Stimulated activated CD8-positive, alpha-beta memory T cell treated with anti-CD3 and anti-CD28 coated beads, Interleukin-7, amount 100 ng/mL, for 1 hour (primary cell): Measurements from ENCODE around the gene SLC17A8.
"Not testable (repeated sequence)": the region's sequence is repeated elsewhere in the genome, so short reads cannot be mapped to it uniquely, and the experiment has no call there.

Experiments
- DNase-seq, 2 donors: peaks; one replicate each; pipeline ENCODE4 v3.0.0-alpha.2; 2020; ENCODE audit warnings: low read depth in 2 of 2

Gene SLC17A8

DNA sequence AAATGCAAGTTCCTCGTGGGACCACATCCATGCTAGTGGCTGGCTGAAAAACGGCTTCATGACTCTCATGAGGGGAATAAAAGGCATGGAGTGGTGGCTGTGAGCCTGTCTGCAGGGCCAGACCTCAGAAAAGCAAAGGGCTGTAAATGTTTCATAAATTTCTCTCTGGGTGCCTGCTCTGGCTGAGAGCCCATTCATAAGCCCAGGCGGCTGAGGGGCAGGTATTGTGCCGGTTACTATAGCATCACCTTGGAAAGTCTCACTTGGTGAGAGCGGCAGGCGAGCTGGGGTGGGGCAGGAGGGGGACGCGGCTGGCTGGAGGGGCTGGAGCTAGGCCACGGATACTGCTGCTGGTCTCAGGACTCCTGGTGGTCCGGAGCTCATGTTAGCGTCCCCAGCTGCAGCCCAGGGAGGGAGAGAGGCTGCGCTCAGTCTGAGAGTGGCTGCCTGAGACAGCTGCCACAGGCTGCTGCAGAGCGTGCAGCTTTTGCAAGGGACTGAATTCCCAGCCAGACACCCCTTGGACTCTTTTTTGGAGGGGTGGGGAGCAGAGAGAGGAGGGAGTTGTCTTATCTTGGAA lies at the start of gene SLC17A8:
SLC17A8 (plus strand) TSS at position 431 of the 580 bp plus-strand sequence. CDS start 318 bp downstream, outside the sequence.
- DNase-seq = no peak

DNA sequence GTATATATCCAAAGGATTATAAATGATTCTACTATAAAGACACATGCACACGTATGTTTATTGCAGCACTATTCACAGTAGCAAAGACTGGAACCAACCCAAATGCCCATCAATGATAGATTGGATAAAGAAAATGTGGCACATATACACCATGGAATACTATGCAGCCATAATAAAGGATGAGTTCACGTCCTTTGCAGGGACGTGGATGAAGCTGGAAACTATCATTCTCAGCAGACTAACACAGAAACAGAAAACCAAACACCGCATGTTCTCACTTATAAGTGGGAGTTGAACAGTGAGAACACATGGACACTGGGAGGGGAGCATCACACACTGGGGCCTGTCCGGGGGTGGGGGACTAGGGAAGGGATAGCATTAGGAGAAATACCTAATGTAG lies 48.7 kb upstream of the SLC17A8 start:
- not testable (repeated sequence) for DNase-seq

DNA sequence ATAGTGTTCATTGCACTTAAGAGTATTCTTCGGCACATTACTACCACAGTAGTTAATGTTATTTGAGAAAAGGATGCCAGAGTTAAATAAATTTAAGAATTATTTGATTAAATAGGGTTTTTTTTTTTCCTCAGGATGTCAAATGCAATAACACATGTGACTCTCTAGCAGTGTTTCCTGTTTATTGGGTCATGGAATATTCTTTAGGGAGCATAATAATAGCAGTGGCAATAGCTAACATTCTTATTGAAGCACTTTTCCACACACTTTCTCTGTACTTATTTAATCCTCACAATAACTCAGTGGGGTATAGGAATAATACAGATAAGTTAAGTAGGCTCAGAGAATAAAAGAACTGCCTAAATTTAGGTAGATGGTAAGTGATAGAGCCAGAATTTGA lies 45.6 kb upstream of the SLC17A8 start:
- no peak for DNase-seq

DNA sequence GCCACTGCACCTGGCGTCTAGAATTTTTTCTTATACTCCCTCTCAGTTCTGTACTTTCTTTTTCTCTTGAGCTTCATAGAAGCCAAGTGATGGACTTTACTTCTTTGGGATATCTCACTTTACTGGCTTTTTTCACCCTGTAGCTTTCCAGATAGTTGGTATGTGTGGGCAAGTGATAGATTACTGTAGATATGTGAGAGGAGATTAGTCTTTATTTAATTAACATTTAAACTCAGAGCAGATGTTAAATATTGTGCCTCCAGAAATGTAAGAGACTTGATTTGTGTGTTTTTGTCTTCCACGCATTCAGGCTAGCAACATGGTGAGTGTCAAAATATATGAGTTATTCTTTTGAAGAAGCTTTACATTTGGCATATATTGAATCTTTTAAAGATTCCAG lies 39.5 kb upstream of the SLC17A8 start:
- DNase-seq = no peak

DNA sequence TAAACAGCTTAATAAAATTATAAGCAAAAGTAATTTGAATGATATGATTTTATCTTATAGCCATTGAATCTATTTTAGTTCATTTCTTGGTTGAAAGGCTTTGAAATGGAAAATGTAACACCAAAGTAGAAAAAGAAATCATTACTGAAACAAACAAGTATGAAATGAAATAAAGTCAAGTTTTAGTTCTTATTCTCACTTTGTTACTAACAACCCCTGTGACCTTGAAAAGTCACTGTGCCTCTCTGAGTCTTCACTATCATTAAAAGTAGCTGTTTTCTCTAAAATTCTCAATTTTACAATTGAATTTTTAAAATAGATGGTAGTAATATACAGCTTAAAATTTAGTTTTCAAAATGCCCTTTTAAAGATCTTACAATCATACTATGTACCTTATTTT lies 32.4 kb upstream of the SLC17A8 start:
- no peak for DNase-seq

DNA sequence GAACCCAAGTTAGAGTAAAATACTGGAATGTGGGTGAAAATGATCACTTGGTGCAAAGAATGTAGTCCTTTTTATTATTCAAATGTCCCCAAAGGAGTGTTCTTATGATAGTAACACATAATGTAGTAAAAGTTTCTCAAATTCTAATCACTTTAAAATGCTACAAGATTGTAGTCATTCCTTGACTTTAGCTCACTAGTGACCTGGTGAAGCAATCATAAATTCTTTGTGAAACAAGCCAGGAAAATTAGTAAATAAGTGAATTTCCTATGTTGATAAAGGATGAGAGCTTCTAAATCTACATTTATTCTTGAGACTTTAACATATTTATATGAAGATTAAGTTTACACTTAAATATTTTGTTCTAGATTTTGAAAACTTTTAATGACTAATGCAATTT lies 30.7 kb upstream of the SLC17A8 start:
- no peak for DNase-seq

DNA sequence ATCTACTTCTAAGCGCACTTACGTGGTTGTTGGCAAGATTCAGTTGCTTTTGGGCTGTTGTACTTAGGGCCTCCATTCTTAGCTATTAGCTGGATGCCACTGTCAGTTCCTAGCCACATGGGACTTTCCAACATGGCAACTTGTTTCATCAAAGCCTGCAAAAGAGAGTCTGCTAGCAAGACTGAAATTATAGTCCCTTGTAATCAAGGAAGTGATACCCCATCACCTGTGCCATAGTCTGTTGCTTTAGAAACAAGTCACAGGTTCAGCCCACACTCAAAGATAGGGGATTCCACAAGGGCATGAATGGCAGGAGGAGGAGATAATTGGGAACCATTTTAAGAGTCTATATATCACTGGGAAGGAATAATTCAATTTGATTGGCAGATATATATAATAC lies 27.1 kb upstream of the SLC17A8 start:
- no peak for DNase-seq

DNA sequence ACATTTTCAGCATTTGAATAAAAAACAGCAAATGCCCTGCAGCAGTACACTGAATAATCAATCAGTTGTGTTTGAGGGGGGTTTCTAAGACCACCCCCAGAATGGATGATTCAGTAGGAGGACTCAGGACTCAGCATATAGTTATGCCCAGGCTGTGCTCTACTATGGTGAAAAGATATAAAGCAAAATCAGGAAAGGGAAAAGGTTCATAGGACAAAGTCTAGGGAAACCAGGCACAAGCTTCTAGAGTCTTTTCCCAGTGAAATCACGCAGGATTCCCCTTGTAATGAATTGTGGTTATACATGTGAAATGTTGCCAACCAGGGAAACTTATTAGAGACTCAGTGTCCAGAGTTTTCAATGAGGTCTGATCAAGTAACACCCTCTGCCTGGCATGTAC lies 25.0 kb upstream of the SLC17A8 start:
- DNase-seq = no peak

DNA sequence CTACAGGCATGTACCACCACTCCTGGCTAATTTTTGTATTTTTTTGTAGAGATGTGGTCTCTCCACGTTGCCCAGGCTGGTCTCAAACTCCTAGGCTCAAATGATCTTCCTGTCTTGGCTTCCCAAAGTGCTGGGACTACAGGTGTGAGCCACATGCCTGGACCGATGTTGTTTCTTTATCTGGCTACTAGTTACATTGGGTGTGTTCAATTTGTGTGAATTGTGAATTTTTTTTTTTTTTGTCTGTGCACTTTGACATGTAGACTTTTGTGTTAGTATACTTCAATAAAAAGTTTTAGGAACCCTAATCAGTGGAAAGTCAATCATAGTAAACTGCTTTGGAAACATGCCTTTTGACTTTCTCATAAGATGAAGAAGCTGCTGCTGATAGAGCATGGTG lies 24.0 kb upstream of the SLC17A8 start:
- DNase-seq = no peak

DNA sequence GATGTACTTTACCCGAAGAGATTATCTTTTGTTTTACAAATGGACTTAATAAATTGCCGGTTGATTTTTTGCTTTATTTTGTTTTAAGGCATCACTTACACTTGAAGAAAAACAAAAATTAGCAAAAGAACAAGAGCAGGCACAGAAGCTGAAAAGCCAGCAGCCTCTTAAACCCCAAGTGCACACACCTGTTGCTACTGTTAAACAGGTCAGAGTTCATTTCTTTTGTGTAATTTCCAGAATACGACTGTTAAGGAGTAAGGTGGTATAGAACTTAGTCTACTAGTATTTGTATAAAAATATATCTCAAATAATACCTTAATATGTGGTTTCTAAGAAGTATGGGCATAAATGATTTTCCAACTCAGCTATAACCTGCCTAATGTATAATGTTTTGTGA lies 19.6 kb upstream of the SLC17A8 start:
- no peak for DNase-seq

DNA sequence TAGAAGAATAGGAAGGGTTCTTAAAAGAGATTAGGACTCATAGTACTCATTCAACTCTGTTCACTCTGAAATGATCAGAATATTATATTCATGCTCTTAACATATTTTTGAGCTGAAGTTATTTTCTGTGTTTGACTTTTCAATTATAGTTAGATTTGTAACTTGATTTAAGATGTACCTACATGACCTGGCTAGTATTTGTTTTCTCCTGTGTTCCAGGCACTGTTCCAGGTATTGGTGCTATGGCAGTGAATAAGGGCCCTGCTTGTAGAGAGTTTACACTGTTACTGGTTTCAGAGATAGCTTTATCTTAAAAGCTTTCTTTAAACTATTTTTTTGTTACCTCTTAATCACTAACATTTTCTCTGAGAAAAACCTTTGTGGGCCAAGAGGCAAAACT lies 19.1 kb upstream of the SLC17A8 start:
- no peak for DNase-seq

DNA sequence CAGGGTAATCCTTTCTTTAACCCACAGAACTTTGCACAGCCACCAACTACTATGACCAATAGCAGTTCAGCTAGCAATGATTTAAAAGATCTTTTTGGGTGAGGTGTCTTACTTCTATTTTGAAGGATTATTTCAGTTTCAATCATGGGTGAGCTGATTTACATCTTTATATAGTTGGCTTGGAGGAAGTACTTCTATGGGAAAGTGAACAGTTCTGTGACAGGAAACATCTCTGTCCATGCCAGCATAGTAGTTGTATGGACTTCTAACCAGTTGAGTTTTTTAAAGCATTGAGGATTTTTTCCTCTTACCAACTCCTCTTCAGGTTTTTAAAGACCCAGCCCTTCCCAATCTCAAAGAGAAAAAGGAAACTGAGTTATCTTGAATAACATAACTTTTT lies 17.8 kb upstream of the SLC17A8 start:
- DNase-seq = no peak

DNA sequence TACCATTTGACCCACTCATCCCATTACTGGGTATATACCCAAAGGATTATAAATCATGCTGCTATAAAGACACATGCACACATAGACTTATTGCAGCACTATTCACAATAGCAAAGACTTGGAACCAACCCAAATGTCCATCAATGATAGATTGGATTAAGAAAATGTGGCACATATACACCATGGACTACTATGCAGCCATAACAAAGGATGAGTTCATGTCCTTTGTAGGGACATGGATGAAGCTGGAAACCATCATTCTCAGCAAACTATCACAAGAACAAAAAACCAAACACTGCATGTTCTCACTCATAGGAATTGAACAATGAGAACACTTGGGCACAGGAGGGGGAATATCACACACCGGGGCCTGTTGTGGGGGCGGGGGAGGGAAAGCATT lies 14.0 kb upstream of the SLC17A8 start:
- not testable (repeated sequence) for DNase-seq

DNA sequence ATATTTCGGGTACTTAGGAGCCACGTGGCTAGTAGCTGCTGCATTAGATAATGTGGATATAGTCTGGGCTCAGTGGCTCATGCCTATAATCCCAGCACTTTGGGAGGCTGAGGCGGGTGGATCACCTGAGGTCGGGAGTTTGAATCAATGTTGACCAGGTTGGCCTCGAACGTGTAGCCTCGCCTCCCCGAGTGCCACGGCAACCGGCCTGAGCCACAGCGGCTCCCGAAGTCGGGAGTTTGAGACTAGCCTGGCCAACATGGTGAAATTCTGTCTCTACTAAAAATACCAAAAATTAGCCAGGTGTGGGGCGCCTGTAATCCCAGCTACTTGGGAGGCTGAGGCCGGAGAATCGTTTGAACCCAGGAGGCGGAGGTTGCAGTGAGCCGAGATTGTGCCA lies 12.5 kb upstream of the SLC17A8 start:
- not testable (repeated sequence) for DNase-seq

DNA sequence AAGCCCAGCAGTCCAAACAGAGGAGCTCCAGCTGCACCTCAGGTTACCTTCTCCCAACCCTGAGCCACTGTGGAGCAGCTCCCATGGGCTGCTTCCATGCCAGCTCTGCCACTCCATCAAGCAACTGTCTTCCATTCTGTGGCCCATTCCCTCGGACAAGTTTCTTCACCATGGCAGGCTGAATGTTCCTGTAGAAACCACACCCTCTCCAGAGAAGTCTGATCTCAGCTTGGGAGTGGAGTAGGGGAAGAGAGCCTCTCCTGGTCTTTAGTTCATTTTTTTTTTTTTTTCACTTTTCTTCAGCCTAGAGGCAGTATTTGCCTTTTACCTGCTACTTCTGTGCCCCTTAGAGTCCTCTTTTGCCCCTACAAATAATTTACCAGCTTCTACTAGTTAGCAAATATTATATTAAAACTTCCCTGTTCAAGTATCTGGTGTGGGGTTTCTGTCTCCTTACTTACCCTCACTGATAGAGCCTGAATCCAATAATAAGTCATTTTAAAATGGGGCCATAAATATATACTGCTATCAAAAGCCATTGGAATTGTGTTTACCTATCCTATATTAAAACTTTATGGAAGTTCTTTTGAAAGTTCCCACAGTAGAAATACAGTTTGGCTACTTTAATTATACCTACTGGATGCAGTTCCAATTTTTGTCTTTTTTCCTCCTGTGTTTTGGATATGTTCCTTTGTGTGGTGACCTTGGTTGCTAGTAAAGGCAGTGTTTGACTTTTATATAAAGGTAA lies 11.7 kb upstream of the SLC17A8 start:
- no peak for DNase-seq

DNA sequence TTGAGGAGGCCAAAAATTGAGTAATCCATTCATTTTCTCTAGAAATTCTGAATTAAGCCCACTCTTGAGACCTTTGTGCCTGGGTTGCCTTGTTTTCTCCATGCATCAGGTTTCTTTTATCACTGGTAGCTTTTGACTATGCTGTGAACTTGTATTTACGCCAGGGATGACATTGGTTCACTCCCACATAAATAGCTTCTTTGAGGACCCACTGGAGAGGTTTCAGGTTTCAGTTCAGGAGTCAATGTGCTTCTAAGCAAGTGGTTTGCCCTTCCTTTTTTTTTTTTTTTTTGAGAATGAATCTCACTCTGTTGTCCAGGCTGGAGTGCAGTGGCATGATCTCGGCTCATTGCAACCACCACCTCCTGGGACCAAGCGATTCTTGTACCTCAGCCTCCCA lies 10.2 kb upstream of the SLC17A8 start:
- no peak for DNase-seq

DNA sequence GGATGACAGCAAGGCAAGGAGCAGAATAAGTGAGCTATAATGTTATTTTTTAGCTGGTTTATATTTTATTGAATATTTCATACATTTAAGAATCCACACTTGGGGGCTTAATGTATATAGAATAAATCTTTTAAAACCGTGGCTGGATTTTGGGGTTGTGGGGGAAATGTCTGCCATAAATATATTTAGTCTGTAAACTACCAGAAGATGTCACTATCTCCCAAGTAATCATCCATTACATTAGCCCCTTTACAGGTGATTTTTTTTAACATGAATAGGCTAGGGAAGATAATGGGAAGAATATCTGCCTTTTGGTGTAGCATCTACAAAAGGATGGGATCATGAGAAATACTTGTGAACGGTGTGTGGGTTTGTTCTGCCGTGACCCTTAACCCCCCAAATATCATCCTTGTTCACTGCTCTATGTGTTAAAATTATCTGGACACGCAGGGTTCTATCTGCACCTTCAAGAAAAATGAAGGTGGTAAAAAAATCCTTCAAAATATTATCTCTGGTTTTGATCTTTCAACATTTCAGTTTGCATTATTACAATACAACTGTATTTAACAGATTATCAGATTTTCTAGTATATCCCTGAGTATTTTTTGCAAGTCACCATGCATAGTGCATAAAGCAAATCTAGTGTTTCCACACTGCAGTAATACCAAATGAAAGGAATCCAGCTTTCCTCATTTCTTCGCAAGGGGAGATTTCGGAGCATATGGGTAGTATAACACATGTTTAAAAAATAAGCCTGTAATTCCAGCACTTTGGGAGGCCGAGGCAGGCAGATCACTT lies 8.0 kb upstream of the SLC17A8 start:
- no peak for DNase-seq

DNA sequence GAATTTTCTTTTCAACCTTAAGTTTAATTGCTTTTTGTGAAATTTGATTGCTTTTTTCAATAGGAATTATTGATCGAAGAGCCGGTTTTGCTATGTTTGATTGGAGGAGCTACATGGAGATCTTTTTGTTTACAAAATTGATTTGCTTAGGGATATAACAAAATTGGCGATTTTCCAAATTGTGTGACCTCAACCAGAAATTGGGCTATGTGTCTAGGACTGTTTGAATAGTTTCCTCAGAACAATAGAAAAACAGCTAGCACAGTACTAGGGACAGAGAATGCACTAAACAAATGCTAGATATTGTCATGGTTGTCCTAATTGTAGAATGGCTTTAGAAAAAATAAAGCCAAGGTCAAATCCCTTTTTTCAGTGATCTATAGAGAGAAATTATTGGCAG lies 2.4 kb downstream of the SLC17A8 start:
- DNase-seq = no peak

DNA sequence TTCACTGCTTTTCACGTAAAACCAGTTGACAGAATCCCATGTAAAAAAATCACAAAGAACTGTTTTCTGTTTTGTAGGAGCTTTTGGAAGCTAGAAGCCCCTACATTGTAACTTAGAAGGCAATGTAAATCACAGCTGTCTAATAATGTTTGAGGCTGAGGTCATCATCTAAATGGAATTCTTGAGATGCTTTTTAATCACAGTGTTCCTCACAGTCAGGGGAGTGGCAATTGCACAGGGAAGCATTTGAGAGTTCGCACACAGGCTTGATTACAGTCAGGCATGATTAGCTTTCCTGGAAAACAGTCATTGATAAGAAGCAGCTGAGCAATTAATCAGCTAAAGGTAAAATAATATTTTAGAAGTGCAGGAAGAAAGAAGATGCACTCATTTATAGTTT lies 2.9 kb downstream of the SLC17A8 start:
- no peak for DNase-seq

DNA sequence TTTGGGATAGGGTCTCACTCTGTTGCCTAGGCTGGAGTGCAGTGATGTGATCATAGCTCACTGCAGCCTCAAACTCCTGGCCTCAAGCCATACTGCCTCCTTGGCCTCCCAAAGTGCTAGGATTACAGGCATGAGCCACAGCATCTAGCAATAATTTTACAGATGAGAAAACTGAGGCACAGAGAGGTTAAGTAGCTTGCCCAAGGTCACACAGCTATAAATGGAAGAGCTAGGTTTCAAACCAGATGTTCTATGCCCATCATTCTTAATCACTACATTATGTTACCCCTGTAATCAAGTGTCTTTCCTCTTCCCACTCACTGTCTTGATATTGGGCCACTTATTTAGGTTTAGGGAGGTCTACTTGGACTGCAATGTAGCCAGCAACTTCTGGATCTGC lies 3.6 kb downstream of the SLC17A8 start:
- no peak for DNase-seq

DNA sequence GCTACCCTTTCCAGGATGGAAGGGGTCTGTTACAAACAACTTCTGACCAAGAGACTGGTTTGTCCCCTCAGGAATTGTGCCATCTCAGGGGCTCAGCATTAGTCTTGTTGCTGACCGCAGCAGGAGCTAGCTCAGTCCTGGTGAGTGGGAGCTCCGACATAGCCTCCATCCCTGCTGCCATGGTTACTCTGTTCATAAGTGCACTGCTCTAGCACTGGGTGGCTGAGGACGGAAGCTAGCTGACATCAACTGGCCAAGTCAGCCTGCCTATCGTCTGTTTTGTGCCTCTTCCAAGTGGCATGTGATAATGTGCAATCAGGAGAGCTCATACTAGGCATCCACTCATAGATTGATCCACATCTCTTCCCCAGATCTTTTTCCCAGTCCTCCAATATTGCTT lies 7.5 kb downstream of the SLC17A8 start:
- no peak for DNase-seq

DNA sequence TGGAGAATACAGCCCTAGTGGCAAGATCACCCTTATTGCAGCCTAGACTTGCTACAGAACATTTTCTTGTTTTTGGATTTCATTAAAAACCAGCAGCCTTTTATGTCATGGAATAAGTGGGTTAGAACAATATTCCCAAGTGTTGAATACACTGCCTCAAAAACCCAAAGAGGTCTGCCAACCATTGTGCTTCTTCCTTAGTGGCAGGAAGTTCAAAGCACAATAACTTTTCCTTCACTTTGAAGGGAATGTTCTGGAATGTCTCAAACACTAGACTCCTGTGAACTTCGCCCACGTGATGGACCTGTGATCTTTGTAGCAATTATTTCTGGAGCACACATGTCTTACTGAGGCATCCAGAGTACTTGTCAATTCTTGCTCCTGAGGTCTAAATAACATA lies 8.5 kb downstream of the SLC17A8 start:
- DNase-seq = no peak

DNA sequence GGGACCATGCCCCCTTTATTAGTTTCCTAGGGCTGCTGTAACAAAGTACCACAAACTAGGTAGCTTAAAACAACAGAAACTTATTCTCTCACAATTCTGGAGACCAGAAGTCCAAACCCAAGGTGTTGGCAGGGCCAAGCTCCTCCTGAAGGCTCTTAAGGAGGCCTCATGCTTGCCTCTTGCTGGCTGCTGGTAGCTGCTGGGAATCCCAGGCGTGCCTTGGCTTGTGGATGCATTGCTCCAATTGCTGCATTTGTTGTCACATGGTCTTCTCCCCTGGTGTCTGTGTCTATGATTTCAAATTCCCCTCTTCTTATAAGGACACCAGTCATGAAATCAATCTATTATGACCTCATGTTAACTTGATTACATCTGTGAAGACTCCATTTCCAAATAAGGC lies 11.2 kb downstream of the SLC17A8 start:
- DNase-seq = no peak
